Fibroblast of skin of scalp (primary cell): ENCODE measurements around the gene KLK12. TPM values are rescaled to one million over a fixed set of nuclear protein-coding genes. Genes with fewer than 3 reads are reported as not detected.

Source experiments
- DNase-seq: peaks from one replicate; pipeline ENCODE4 v3.0.0-alpha.2; 2013
- polyA plus RNA-seq, 2 experiments: library from polyadenylated mRNA; unstranded; fragments of 120-200 nt; gene quantifications; one replicate each; pipeline ENCODE4 v1.2.1, GENCODE V29; 2013; ENCODE audit not compliant: insufficient read length in 2 of 2

KLK12 gene
- polyA plus RNA-seq (2013, experiment 1 of 2; ENCODE audit: insufficient read length), result not detected
- polyA plus RNA-seq (2013, experiment 2 of 2; ENCODE audit: insufficient read length), result not detected

- no peak for DNase-seq
Measured at GRCh38 chr19:51034704-51035103, at the start of gene KLK12. Gene KLK12 (minus strand): TSS chr19:51035002. CDS start chr19:51034621, 381 bp downstream.

- DNase-seq, result no peak
Measured at GRCh38 chr19:51084505-51084904, 49.7 kb upstream of the KLK12 start.

GRCh38 chr19:51083783-51084182 is 49.0 kb upstream of the KLK12 start:
- no peak for DNase-seq

GRCh38 chr19:51083181-51083580 is 48.4 kb upstream of the KLK12 start:
- DNase-seq, result no peak

GRCh38 chr19:51082611-51083010 is 47.8 kb upstream of the KLK12 start, which contains the start of gene KLK14:
Gene KLK14 (minus strand): TSS chr19:51082887. CDS start chr19:51082614, 273 bp downstream.
- DNase-seq, result no peak

- no peak for DNase-seq
Measured at GRCh38 chr19:51081476-51081875, 46.7 kb upstream of the KLK12 start.

- no peak for DNase-seq
Measured at GRCh38 chr19:51079481-51080110, 44.8 kb upstream of the KLK12 start.

GRCh38 chr19:51078731-51079130 is 43.9 kb upstream of the KLK12 start:
- DNase-seq, result no peak

- DNase-seq, result no peak
Measured at GRCh38 chr19:51078104-51078503, 43.3 kb upstream of the KLK12 start.

GRCh38 chr19:51076631-51077213 is 41.9 kb upstream of the KLK12 start:
- no peak for DNase-seq

GRCh38 chr19:51075998-51076397 is 41.2 kb upstream of the KLK12 start:
- no peak for DNase-seq

- DNase-seq, result no peak
Measured at GRCh38 chr19:51071095-51071405, 36.2 kb upstream of the KLK12 start.

GRCh38 chr19:51070334-51071094 is 35.7 kb upstream of the KLK12 start:
- no peak for DNase-seq

GRCh38 chr19:51066393-51067186 is 31.8 kb upstream of the KLK12 start:
- no peak for DNase-seq

GRCh38 chr19:51065221-51065960 is 30.6 kb upstream of the KLK12 start:
- DNase-seq, result no peak

GRCh38 chr19:51064534-51065220 is 29.9 kb upstream of the KLK12 start, which contains the start of gene KLK13:
Gene KLK13 (minus strand): TSS chr19:51065092. CDS start chr19:51065067, 25 bp downstream.
- DNase-seq, result no peak

- DNase-seq, result no peak
Measured at GRCh38 chr19:51063664-51064063, 28.9 kb upstream of the KLK12 start.

GRCh38 chr19:51060973-51061372 is 26.2 kb upstream of the KLK12 start:
- no peak for DNase-seq

GRCh38 chr19:51060336-51060735 is 25.5 kb upstream of the KLK12 start:
- no peak for DNase-seq

GRCh38 chr19:51059715-51060114 is 24.9 kb upstream of the KLK12 start:
- no peak for DNase-seq

GRCh38 chr19:51055866-51056265 is 21.1 kb upstream of the KLK12 start:
- no peak for DNase-seq

- no peak for DNase-seq
Measured at GRCh38 chr19:51047031-51047335, 12.2 kb upstream of the KLK12 start.
